GM19452 (cell line): ENCODE results near the gene STK10.
"Not testable (repeated sequence)": the region's sequence is repeated elsewhere in the genome, so short reads cannot be mapped to it uniquely, and the experiment has no call there.

ENCODE experiments used
- ATAC-seq: cut with Tn5 transposase; IDR thresholded peaks from one replicate; pipeline ENCODE4 v1.9.1; 2021; ENCODE audit not compliant: unreplicated experiment

STK10 gene

DNA sequence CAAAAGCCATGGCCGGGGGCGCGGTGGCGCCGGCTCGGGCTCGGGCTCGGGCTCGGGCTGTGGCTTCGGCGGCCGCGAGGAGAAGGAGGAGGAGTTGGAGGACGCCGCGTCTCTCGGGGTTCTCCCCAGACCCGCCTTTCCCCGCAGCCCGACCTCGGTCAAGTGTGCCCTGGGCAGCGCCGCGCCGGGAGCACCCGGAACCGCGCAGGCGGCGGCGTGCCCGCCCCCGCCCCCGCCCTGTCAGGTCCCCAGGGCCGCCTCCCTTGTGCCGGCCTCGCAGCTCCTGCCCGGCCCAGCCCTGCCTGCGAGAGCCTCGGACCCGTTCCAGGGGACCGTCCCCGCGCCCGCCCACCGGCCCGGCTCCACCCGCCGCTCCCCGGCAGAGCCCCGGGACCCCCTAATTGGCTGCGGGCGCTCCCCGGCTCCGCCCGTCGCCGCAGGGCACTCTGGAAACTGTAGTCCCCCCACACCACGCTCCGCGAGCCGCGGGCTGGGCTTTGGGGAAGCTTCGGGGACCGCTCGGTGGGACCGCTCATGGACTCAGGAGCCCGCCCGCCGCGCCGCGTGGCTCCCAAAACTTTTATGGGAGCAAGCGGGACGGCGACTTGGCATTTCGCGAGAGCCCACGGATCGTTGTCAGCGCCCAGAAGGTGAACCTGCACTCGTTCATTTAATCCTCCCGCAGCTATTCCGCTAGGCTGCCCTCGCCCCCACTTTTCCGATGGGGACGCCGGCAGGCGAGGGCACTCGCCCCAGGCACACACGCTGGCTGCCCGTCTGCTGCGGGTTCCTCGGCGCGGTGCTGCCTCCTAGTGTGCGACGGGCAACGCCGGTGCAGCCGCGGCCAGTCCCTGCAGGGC lies at the start of gene STK10:
Gene STK10, minus strand, starts transcription at position 192 of the 860 bp plus-strand sequence. Its CDS starts 182 bp downstream, at position 10.
- peak; percentile 68 for ATAC-seq

DNA sequence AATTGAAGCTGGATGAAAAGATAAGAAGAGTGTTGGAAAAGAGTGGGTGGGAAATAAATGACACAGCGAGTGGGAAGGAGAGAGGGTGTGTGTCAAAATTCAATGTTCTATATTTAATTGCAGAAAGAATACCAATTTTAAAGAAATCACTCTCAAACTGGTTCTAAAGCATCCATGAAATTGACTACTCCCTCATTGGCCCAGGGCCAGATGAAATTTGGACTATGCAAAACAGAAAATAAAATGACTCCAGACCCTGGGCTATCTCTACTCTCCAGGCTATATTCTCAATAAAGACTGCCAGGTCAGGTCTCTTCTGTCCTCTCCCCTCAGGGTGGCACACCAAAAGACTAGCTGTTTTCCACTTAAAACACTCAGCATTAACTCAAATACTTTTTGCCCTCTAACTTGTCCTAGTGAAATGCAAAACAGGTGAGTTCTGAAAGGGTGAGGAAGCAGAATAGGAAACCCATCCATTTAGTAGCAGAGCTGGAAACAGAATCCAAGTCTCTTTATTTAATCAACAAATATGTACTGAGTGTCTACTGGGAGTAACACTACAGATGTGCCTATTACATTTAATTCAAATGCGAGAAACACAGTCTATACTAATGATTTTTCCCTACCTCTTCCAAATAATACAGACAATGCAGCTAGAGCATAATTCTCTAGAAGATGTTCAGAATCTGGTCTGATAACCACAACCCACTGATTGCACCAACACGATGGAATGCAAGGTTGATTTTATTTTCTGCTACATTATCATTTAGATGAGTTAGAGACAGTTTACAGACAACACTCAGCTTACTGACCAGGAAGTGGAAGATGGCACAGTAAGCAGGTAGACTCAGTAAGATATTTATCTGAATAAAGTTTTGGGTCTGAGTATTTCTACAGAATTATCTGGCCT lies 48.1 kb upstream of the STK10 start:
- ATAC-seq = no peak

DNA sequence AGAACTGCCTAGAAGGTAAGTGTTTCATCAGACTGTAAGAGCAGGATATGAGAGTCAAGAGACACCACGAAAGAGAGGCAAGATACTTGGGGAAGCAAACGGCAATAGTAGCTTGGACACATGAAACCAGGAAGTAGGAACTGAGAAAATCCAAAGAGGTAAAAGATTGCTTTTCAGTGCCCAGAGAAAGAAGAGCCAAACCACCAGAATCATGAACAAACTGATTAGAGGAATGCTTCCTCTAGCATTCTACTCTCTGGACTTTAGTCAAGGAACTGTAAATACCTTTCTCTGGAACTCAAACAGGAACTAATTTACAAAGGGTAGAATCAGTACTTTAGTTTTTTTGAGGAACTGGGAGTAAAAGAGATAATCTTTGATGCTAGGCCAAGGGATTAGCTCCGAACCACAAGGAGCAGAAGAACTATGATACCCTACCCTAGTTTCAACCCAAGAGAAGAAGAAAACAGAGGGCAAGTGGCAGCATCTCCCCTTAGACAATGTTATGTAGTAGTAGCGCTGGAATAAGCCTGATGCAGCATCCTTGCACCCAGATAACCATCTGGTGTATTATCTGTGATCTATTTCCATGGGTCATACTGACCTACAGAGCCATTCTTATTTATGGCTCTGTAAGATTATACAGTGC lies 47.2 kb upstream of the STK10 start:
- peak; percentile 74 for ATAC-seq

DNA sequence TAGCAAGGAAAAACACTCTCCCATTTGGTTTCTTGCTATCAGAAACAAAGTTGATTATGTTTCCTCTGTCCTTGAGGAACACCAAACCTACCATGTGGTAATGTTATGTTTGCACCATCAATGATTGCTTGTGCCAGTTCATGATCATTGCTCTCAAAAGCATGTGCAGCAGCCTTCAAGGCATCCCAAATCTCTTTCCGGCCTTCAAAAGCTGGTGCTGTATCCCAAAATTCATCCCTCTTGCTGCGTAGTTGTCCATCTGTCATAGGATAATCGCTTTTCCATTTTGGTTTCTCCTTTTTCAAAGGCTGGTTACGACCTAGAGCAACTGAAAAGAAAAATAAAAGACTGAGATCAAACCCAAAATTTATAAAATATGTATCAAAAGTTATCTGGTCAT lies 46.0 kb upstream of the STK10 start:
- ATAC-seq = no peak

DNA sequence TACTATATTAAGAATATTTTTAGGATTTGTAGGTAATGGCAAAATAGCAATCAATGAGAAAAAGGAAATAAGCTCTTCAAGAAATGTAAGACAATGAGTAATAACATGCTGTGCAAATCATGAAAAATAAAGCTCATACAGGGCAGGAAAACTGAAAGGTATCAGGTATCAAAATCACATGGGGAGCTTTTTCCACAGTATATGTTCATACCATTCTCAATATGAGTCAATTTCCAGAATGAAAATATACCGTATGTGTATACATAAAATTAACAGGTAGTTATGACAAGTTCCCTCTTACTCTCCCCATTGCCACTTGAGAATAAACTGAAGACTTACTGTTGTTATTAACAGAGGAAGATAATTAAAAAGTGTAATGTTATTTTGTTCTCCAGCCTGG lies 41.9 kb upstream of the STK10 start:
- no peak for ATAC-seq

DNA sequence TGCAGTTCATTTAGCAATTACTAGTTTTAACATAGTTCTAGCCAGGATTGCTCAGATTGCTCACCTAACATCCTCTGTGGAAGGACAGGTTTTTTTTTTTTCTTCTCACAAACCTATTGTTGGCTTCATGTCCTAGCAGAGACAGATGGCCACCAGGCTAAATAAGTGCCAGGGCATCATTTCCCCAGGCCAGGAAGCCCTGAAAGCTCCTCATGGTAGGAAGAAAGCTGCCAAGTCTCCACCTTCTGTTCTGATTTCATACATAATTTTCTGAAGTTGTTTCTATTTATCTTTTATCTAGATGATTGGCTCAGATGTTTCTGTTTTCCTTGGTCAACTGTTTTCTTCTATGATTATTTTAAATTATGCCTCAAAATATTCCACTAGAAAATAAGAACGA lies 37.0 kb upstream of the STK10 start:
- no peak for ATAC-seq

DNA sequence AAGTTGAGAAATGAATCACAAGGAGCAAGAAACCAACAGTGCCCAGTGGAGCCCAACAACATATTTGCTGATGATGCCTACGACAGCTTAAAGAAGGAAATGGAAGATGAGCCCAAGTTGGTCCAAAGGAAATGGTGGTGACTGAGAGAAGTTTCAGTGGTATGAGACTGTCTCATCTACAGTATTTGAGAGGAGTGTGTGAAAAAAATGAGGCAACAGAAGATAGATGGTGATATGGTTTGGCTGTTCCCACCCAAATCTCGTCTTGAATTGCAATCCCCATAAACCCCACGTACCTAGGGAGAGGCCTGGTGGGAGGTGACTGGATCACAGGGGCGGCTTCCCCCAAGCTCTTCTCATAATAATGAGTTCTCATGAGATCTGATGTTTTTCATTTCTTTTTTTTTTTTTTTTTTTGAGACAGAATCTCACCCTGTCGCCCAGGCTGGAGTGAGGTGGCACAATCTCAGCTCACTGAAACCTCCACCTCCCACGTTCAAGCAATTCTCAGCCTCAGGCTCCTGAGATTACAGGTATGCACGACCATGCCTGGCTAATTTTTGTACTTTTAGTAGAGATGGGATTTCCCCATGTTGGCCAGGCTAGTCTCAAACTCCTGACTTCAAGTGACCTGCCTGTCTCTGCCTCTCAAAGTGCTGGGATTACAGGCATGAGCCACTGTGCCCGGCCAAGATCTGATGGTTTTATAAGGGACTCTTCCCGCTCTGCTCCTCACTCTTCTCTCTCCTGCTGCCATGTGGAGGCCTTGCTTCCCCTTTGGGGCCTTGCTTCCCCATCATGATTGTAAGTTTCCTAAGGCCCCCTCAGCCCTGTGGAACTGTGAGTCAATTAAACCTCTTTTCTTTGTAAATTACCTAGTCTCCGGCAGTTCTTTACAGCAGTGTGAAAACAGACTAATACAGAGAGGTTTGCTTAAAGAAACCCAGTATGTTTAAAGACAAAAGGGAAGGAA lies 36.2 kb upstream of the STK10 start:
- peak; percentile 86 for ATAC-seq

DNA sequence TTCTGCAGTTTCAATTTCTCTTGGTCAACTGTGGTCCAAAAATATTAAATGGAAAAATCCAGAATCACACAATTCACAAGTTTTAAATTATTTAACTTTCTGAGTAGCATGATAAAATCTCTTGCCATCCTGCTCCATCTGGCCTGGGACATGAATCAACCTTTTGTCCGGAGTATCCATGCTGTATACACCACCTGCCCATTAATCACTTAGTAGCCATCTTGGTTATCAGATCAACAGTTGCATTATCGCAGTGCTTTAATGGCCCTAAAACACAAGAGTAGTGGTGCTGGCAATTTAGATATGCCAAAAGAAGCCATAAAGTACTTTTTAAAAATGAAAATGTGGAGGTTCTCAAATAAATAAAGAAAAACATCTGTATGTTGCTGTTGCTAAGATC lies 31.3 kb upstream of the STK10 start:
- no peak for ATAC-seq

DNA sequence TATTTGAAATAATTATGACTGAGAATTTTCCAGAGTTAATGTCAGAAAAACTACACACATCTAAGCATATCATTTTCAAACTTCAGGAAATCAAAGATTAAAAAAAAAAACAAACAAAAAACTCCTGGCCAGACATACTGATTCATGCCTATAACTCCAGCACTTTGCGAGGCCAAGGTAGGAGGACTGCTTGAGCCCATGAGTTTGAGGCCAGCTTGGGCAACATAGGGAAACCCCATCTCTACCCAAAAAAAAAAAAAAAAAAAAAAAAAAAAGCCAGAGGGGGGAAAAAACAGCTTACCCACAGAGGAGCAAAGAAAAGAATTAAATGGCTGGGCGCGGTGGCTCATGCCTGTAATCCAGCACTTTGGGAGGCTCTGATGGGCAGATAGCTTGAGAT lies 28.3 kb upstream of the STK10 start:
- ATAC-seq = no peak

DNA sequence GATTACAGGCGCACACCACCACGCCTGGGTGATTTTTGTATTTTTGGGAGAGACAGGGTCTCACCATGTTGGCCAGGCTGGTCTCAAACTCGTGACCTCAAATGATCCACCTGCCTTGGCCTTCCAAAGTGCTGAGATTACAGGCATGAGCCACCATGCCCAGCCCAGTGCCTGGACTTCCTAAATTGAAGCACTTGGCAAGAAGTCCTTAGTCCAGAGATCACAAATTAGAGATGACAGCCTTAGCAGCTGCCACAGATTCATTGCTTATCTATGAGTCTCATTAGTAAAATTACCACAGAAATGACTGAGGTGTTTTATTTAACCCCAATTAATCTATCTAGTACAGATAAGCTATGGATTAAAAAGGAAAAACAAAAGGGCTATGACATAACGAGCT lies 25.1 kb upstream of the STK10 start:
- no peak for ATAC-seq

DNA sequence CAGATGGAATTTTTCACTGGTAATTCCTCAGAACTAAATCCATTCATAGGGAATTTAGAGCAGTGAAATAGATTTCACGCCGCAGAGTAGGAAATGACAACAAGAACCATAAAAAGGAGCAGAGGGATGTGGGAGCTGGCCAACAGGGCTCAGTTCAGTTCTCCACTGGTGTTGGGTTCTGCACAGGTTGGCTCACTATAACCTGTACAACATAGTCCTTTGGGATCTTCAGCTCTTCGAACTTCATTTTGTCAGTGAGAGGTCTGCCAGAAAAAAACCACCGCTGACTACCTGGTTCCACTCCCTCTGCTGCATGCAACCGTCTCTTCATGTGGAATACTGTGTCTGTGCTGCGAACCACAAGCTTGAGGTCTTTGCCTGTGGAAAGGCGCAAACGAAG lies 23.7 kb upstream of the STK10 start:
- no peak for ATAC-seq

DNA sequence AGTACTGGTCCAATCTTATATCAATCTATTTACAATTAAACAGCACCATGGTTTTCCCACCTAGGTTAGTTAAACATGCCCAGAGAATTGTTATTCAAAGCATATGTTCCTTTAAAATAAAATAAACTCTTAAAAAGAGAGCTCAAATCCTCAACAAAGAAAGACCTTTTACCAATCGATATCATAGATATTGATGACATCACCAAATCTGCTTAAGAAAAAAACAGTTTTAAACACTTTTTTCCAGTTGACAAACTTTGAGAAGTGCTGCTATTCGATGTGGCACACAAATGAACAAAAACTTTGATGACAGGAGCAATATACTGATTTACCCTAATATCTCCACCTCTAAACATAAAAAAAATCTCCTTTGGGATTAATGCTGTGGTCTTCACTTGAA lies 21.7 kb upstream of the STK10 start:
- ATAC-seq = no peak

DNA sequence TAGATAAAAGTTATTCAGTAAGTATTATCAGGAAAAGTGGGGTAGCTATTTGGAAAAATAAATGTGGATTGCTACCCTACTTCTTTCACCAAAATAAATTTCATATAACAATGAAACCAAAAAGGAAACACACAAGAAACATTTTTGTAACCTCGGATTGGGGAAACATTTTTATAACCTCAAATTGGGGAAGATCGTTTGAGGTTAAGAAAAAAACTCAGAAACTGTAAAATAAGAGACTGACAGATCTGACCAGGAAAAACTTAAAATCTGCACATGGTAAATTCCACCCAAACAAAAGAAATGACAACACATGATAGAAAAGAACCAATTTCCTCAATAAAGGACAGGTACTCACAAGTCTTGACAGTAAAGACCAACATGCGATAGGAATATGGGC lies 19.5 kb upstream of the STK10 start:
- no peak for ATAC-seq

DNA sequence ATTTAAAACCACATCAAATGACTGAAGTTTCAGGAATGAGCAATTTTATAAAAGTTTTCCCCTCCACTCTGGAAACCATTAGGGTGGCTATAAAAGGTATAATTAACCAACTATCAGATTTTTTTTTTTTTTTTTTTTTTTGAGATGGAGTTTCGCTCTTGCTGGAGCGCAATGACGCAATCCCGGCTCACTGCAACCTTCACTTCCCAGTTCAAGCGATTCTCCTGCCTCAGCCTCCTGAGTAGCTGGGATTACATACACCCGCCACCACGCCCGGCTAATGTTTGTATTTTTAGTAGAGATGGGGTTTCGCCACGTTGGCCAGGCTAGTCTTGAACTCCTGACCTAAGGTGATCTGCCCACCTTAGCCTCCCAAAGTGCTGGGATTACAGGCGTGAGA lies 18.0 kb upstream of the STK10 start:
- ATAC-seq = not testable (repeated sequence)

DNA sequence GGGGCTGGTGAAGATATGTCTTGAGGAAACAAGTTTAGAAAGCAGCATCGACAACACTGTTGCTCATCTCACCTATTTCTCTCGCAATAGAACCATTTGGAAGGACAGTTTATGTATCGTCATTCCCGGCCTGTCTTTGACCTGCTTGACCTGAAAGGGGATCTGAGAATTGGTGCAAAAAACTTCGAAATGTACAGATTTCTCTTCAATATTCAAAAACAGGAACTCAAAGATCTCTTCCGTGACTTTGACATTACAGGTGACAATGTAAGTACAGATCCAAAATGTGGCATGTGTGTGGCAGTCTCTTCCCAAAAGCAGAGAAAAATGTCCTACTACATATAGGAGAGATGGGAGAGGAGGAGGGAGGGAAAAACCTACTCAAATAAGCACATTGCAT lies 12.5 kb upstream of the STK10 start:
- no peak for ATAC-seq

DNA sequence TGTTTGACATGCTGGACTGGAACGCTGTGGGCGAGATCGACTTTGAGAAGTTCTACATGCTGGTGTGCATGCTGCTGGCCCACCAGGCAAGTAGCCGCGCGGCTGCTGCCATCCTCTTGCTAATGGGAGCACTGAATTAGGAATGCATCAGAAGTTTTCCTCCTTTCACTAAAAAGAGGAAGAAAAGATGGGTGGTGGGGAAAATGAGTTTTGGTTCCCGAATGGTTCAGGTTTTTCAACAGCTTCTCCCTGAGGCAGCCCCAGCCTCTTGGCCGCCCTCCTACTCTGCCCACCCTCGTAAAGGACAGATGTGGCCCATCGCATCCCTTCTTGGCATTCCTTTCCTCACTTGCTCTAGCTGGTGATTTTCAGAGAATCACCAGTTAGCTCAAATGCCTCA lies 11.4 kb upstream of the STK10 start:
- ATAC-seq = no peak

DNA sequence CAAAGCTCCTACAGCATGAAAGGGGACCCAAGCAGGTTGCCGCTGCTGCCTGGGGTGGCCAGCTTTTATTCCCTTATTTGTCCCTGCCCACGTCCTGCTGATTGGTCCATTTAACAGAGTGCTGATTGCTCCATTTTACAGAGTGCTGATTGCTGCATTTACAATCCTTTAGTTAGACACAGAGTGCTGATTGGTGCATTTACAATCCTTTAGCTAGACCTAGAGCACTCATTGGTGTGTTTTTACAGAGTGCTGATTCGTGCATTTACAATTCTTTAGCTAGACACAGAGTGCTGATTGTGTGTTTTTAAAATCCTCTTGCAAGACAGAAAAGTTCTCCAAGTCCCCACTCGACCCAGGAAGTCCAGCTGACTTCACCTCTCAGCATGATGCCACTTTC lies 9.8 kb upstream of the STK10 start:
- not testable (repeated sequence) for ATAC-seq

DNA sequence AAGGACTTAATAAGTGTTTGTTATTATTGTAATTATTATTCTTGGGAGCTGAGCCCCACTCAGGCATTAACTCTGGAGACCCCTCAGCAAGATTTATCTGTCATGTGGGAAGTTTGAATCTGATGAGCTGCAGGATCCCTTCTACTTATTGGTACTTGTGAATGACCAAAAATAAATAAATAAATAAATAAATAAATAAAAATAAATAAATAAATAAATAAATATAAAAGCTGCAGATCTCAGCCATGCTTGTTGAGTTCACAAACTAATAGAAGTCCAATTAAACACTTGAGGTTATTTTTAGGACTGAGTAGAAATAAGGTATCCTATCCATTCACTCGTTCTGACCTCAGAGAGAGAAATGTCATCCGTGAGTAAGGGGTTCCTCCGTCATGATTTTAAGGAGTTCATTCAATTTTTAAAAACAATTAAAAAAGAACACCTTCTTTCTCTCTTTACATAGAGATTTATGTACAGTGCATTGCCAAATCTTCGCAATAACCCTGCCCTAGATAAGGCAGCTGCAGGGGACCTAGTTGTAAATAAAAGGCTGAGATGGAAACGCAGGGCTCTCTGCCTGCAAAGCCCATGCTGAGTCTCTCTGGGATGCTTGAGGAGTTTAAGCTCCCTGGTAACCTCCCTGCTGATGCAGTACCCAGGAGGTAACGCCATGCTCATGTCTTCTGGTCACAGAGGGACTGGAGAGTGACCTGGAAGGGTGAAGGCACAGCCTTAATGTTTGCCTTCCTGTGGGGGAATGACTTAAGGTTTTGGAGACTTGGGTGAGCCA lies 7.2 kb upstream of the STK10 start:
- no peak for ATAC-seq

DNA sequence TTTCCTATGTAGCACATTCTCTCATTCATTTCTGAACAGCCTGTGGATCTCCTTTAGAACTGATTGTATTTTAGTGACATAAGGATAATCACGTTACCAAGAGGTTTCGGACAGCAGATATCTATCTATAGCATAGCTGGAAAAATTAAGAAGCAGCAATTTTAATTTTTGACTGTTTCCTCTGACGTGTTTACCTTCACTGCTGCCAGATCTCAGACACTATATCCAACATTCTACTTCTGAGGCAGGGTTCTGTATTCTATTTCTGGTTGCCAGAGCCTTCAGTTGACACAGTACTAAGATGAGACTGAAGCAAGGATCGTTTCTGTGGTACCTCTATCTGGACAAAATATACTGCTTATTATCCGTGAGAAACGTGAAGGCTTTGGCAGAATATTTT lies 5.8 kb upstream of the STK10 start, which contains the start of gene EFCAB9:
Gene EFCAB9, plus strand, starts transcription at position 301 of the 400 bp plus-strand sequence. Its CDS starts 1 bp downstream, at position 302.
- ATAC-seq = no peak
